Upper lobe of right lung (tissue), 1 donor: ENCODE results near the gene PRDM15. TPM values are rescaled to one million over a fixed set of nuclear protein-coding genes. Genes with fewer than 3 reads are reported as not detected.
A peak's percentile ranks its signal among the peaks of the same experiment; 100 is the strongest.

Experiments used
- ATAC-seq: fragments of 200-7000 bp; cut with Tn5 transposase; one replicate; pipeline ENCODE4 v1.9.1; 2020; ENCODE audit warnings: mild to moderate bottlenecking, moderate library complexity
- DNase-seq: peaks from one replicate; pipeline ENCODE4 v3.0.0-alpha.2; 2020
- H3K27ac ChIP-seq: fragments of 200-600 bp; one replicate; pipeline ENCODE4 v1.8.0; 2022
- H3K27me3 ChIP-seq: fragments of 200-600 bp; one replicate; pipeline ENCODE4 v1.8.0; 2022; ENCODE audit warnings: mild to moderate bottlenecking
- H3K36me3 ChIP-seq: fragments of 200-600 bp; one replicate; pipeline ENCODE4 v1.8.0; 2022
- H3K4me1 ChIP-seq: fragments of 200-600 bp; one replicate; pipeline ENCODE4 v1.8.0; 2022
- H3K4me3 ChIP-seq: fragments of 200-600 bp; one replicate; pipeline ENCODE4 v1.8.0; 2022; ENCODE audit warnings: mild to moderate bottlenecking
- H3K9me3 ChIP-seq: fragments of 200-600 bp; one replicate; pipeline ENCODE4 v1.8.0; 2022
- CTCF ChIP-seq: fragments of 200-600 bp; IDR thresholded peaks from one replicate; pipeline ENCODE4 v1.8.0; 2022; ENCODE audit warnings: antibody characterized with exemption
- intact Hi-C: fragments of 100-400 bp; cut with DNase I; formaldehyde crosslinking; loops from one replicate; pipeline ENCODE4 v1.11.0; 2022
- total RNA-seq: library from RNA; stranded (reverse); fragmentation: NEBNext Ultra II Directional; extraction: Animal tissue kit (Norgen Biotek cat#: 25700); gene quantifications from one replicate; pipeline ENCODE4 v1.2.1, GENCODE V29; 2021
- donor health status: DM: no; HTN: yes; CAD: no; lungs with severe emphysema.

The PRDM15 gene
- total RNA-seq, 1 donor from 2014 or later, result 7.4 TPM

GRCh38 chr21:41761211-41761933 lies 117.8 kb downstream of the PRDM15 start:
- intact Hi-C loops, result no loop called here
- Histone ChIP-seq H3K27me3 (peaks cover 36% of the 10 kb centered on the region), H3K4me3 (peak overlapping the region; percentile 25), H3K27ac (peak overlapping the region; percentile 27), H3K9me3 (no peaks in the 10 kb centered on the region), H3K4me1 (peaks cover 22% of the 10 kb centered on the region), H3K36me3 (no peaks in the 10 kb centered on the region)
- DNase-seq (peak; percentile 88), ATAC-seq (peak; percentile 88)
- no peak for TF ChIP-seq CTCF

DNA sequence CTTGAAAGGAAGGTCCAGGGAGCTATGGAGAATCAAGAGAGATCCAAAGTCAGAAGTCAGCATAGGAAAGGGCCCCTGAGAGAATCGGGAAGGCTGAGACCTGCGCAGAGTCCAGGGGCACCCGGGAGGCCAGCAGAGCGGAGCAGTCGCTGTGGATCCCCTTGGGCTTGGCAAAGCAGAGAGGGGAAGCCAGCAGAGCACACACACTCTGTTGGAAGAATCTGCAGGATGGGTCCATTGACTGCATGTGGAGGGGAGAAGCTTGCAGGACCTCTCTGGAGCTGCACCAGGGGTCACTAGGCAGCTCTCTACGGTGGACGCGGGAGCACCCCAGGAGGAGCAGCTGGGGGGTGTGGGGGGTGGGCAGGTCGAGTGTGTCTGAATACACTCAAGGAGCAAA lies 118.7 kb downstream of the PRDM15 start:
- no peak for DNase-seq

GRCh38 chr21:41759926-41760325 lies 119.2 kb downstream of the PRDM15 start:
- H3K9me3 ChIP-seq, result no peaks in the 10 kb centered on the region
- no peak for TF ChIP-seq CTCF
- ATAC-seq (no peak), DNase-seq (no peak)
- peaks cover 7% of the 10 kb centered on the region for H3K36me3 ChIP-seq
- H3K27me3 ChIP-seq, result peaks cover 24% of the 10 kb centered on the region
- H3K4me1 ChIP-seq, result peaks cover 21% of the 10 kb centered on the region
- H3K27ac ChIP-seq, result no peak overlapping the region
- H3K4me3 ChIP-seq, result no peak overlapping the region
- intact Hi-C loops, result no loop called here

More for the DNA sequence above, 118.7 kb downstream of the PRDM15 start:
- H3K9me3 ChIP-seq, result no peaks in the 10 kb centered on the region
- no peak overlapping the region for H3K4me3 ChIP-seq
- H3K27me3 ChIP-seq, result peaks cover 26% of the 10 kb centered on the region
- no peak for TF ChIP-seq CTCF
- H3K27ac ChIP-seq, result no peak overlapping the region
- H3K36me3 ChIP-seq, result peaks cover 5% of the 10 kb centered on the region
- intact Hi-C loops, result no loop called here
- H3K4me1 ChIP-seq, result peaks cover 21% of the 10 kb centered on the region
- ATAC-seq, result no peak

DNA sequence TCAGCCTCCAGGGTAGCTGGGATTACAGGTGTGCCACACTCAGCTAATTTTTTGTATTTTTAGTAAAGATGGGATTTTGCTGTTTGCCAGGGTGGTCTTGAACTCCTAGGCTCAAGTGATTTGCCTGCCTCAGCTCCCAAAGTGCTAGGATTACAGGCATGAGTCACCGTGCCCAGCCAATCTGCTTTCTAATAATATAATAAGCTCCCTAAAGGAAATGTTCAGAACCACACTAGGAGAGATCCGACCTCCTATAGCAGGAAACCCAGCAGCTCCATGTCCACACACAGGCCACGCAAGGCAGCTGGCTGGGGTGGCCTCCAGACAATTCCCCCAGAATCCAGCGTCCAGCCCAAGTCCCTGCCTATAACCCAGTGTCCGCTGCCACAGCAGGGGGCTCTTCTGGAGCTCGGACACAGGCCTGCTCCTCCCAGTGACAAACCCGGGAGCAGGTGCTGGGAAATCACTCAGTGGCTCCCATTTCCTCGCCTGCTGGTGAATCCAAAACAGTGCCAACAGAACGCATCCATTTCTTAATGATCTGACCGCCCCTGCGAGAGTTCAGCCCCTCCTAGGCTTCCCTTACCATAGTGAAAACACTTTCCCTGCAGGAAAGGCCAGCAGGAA lies 119.8 kb downstream of the PRDM15 start:
- Histone ChIP-seq H3K4me1 (peaks cover 21% of the 10 kb centered on the region), H3K36me3 (peaks cover 7% of the 10 kb centered on the region), H3K27me3 (peaks cover 22% of the 10 kb centered on the region), H3K4me3 (no peak overlapping the region), H3K27ac (no peak overlapping the region), H3K9me3 (no peaks in the 10 kb centered on the region)
- TF ChIP-seq CTCF, result no peak
- intact Hi-C loops, result no loop called here
- ATAC-seq, result no peak
- no peak for DNase-seq

GRCh38 chr21:41758550-41758949 lies 120.6 kb downstream of the PRDM15 start:
- Histone ChIP-seq H3K27me3 (peaks cover 15% of the 10 kb centered on the region), H3K36me3 (peaks cover 7% of the 10 kb centered on the region), H3K4me1 (peaks cover 21% of the 10 kb centered on the region), H3K27ac (no peak overlapping the region), H3K4me3 (no peak overlapping the region), H3K9me3 (no peaks in the 10 kb centered on the region)
- no peak for ATAC-seq
- DNase-seq, result no peak
- intact Hi-C loops, result no loop called here
- no peak for TF ChIP-seq CTCF
